ELF-1 (cell line): ENCODE data around the gene MS4A15.

ENCODE experiments used
- DNase-seq: peaks from one replicate; pipeline ENCODE4 v3.0.0-alpha.2; 2016; ENCODE audit warnings: low read depth, low spot score

The MS4A15 gene

DNA sequence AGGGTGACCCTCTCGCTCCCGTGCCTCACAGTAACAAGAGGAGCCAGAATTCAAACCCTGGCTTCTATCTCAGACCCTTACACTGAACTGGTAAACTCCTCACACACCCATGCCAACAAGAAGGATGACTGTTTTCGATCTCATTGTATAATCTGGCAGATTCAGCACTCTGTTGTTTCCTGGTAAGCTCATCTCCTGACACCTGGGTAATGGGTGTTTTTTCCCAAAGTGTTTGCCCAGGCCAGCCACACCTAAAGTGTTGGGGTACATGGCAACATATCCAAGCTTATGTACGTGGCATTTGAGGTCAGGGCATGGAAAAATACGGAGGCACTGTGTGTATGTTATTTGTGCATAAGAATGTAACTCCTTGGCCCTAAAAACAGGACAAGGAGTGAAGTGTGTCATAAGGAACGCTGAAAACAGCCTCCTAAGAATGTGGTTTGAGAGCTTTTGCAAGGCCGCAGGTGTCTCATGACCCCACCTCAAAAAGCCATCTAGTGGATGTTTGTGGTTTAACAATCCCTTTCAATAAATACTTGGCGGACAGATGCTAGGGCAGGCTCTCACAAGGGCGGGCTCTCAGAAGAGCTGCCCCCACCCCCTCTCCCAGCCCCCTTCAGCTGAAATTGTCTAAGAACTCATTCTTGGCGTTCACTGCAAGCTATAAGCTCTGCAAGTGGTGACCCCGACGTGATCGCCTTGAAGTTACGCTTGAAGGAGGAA, at the start of gene MS4A15:
TSS of gene MS4A15 (plus strand) at position 561 of the 726 bp plus-strand sequence. CDS start 6,867 bp downstream, outside the sequence.
- DNase-seq, result peak; percentile 77

DNA sequence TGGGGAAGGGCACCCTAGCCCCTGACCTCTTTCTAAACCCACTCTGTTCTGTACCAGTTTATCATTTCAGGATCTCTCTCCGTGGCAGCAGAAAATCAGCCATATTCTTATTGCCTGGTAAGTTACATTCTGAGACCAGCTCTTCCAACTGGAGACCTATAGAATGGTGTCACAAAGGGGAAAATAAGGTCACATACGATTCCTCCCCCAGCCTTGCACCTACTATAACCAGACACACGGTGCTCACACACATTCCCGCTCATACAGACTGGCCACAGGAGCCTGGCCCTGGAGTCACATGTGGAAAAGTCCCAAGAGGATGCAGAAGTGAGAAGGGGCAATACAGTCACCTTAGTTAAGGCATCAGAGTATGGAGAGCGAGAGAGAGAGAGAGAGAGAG, 49.7 kb upstream of the MS4A15 start:
- DNase-seq, result no peak

DNA sequence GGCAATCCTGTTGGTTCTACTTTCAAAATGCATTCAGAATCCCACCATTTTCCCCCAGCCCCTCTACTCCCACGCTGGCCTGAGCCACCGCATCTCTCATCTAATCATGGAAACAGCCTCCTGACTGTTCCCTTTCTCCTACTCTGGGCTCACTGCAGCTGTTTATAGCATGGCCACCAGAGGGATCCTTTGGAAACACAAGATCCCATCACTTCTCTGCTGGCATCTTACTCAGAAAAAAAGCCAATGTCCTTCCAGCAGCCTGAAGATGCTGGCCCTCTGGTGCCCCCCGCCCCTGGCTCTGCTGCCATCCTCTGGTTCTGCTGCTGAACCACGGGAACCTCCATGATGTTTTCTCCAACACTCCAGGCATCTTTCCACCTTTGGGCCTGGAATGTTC, 46.2 kb upstream of the MS4A15 start:
- peak; percentile 56 for DNase-seq

DNA sequence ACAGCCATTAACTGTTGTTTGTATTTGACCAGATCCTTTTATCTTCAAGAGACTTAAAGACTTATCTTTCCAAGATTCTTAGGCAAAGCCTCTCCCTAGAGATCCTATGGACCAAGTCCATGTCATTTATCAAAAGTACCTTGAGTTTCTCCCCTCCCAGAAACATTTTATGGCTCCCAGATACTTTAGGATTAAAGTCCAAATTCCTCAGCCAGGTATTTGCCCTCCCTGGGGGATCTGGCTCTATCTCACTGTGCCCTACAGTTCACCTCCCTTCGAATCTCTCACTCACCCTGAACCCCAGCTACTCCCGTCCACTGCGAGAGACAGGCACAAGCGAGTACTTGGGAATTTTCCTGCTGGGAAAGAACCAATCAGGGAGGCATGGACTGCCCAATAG, 45.4 kb upstream of the MS4A15 start:
- peak; percentile 15 for DNase-seq

DNA sequence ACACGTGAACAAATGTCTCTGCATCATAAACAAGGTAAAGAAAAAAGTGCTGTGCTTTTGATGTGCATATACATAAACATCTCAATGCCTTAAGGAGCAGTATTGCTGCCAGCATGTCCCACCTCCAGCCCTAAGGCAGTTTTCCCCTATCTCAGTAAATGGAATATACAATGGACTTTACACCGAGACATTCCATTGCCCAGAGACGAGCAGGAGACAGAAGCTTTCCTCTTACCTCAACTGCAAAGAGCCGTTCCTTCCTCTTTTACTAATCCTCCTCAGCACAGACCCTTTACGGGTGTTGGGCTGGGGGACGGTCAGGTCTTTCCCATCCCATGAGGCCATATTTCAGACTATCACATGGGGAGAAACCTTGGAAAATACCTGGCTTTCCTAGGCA, 43.2 kb upstream of the MS4A15 start:
- DNase-seq, result peak; percentile 32

GRCh38 chr11:60717956-60718355, 38.7 kb upstream of the MS4A15 start:
- no peak for DNase-seq

DNA sequence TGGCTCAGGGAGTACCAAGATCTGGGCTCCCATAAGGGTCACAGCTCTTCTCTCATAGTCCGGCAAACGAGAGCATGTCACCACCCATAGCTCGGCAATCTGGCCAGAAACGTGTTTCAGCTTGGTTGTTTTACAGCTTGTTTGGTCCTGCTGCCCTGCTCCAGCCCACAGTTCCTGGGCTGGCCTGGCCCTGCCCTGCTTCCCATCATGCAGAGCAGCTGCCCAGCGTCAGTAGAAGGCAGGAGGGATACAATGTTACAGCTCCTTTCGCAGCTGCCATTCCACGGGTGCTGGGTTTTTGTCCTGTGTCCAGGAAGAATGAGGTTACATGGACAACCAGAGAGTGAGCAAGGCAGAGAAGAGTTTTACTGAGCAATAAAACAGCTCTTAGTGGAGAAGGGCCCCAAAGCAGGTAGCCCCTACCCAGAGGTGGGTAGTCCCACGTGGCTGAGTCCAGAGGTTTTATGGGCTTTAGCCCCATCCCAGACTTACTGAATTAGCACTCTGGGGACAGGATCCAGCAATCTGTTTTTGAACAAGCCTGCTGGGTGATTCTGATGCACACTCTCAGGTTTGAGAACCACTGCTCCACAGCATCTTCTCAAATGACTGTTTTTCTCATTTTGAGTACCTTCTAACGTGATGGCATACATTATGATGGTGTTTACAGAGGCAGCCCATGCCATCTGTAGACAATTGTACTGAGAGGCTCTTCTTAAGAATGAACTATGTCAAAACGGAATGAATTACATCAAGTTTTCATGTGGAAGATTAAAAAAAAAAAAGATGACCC, 37.9 kb upstream of the MS4A15 start:
- DNase-seq, result no peak

GRCh38 chr11:60719391-60719790, 37.3 kb upstream of the MS4A15 start:
- DNase-seq, result no peak

DNA sequence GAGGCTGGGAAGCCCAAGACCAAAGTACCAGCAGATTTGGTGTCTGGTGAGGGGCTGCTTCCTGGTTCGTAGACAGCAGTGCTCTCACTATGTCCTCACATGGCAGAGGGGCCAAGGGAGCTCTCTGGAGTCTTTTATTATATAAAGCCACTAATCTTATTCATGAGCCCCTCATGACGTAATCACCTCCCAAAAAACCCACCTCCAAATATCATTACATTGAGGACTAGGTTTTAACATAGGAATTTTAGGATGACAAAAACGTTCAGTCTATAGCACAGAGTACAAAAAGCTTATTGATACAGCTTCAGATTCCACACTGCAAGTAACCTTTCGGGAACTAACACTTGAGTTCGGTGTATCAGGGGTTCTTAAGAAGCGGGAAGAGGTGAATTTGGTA, 36.2 kb upstream of the MS4A15 start:
- DNase-seq, result no peak

DNA sequence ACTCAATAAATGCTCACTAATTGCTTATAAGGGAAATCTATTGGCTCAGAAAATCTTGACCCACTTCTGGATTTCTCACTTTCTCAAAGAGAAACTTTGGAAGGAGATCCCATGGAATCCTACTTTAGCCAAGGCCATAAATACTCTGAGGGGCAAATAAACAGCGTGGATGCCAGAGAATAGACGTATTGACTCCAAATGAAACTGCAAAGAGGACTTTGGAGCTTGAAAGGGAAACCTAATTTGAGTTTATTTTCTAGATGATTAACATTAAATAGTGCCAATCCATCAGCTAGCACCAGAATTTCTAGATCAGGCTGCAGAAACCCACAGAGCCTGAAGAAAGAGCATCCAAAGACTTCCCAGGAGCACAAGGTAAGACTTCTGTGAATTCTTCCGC, 32.2 kb upstream of the MS4A15 start, which contains the start of gene MS4A18:
TSS of gene MS4A18 (plus strand) at position 301 of the 400 bp plus-strand sequence.
- no peak for DNase-seq

GRCh38 chr11:60725592-60725991, 31.1 kb upstream of the MS4A15 start:
- no peak for DNase-seq

GRCh38 chr11:60731586-60731985, 25.1 kb upstream of the MS4A15 start:
- DNase-seq, result no peak

DNA sequence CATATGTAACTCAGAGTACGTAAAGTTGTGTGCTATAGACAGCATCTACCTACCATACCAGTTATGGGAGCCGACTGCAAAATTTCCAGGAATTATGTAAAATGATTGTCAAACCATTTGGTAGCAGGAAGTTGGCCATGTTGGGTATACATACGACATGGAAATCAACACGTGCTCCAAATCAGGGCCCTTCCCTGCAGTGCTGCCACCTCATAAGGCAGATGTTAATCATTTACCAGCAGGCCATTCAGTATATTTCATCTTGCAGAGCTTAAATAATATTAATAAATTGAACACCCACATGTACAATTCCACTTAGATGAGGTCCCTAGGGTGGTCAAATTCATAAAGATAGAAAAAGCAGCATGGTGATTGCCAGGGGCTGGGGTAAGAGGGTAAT, 22.4 kb upstream of the MS4A15 start:
- DNase-seq, result no peak

GRCh38 chr11:60739114-60739513, 17.6 kb upstream of the MS4A15 start:
- DNase-seq, result no peak

DNA sequence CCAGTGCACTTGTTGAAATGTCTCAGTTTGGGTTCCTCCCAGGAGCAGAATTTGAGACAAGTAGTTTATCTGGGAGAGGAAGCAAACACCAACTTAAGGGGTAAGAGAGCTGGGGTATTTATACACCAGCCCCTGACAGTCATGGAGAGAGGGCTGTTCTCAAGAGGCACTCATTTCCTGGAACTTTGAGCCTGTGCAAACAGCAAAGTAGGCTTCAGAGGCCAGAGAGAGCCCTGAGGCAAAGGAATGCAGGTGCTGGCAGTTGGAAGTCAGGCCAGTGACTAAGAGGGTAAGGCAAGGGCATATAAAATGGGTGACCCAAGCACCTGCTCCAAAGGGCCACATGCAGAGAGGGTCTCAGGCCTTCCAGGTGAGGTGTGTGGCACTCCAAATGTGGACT, 16.1 kb upstream of the MS4A15 start:
- DNase-seq, result no peak

DNA sequence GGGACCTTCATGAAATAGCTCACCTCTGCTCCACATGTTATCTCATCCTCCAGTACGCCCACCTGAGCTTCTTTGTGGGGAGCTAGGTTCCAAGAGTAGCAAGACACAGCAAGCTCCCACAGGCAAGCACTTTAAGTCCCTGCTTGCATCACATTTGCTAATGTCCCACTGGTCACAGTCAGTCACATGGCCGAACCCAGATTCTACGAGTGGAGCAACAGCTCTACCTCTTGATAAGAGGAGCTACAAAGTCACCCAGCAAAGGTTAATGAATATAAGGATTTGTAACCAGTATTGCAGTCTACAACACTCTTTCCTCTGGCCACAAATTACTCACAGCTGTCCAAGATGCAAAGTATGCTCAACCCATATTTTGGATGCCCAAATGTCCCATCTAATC, 15.2 kb upstream of the MS4A15 start:
- DNase-seq, result no peak

- DNase-seq, result no peak
Measured at GRCh38 chr11:60743058-60743457, 13.6 kb upstream of the MS4A15 start.

DNA sequence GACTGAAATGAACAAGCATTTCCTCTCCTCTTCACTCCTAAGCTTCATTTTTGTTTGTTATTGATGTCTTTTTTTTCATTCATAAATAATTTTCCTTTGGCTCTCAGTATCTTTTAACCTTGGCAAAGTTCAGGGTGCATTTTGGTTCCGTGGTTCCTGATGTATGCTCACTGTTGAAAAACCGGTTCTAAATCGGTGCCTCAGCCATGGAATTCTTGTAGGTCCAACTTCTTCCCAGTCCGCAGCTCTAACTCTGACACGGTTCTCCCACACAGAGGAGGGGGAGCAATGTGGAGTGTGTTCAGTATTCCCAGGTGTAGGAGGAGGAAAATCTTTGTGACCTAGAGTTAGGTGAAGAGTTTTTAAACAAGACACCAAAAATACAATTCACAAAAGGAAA, 12.6 kb upstream of the MS4A15 start:
- no peak for DNase-seq

DNA sequence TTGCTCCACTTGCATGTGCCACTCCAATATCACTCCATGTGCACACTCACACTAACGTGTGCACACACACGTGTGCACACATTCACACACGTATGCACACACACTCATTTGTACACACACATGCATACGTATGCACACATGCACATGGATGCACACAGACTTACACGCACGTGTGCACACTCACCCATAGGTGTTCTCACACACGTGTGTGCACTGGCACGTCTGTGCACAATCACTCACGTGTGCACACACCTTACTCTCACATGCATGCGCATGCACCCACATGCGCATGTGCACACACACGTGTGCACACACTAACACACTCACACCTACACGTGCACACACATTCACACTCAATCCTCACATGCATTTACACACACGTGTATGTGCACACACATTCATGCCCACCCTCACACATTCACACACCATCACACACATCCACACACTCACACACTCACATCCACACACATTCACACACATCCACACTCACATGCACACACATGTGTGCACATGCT, 9.3 kb upstream of the MS4A15 start:
- no peak for DNase-seq

GRCh38 chr11:60748225-60748624, 8.4 kb upstream of the MS4A15 start:
- DNase-seq, result no peak

DNA sequence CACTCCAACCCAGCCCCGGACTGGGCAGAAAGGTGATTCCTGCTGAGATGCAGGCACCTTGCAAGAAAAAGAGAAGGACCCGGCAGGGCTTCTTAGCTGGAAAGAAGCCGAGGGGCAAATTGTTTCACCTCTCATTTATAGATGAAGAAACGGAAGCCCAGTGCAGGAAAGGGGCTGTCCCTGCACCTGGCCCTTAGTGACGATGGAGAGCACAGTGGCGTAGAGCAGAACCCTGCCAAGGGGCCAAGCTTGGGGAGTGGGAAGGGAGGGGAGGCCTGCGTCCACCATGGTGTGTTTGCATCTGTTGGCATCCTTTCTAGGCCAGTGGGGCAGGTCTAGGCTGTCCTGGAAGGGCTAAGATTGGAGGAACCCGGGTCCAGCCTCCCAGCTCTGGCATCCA, 7.8 kb upstream of the MS4A15 start:
- no peak for DNase-seq

DNA sequence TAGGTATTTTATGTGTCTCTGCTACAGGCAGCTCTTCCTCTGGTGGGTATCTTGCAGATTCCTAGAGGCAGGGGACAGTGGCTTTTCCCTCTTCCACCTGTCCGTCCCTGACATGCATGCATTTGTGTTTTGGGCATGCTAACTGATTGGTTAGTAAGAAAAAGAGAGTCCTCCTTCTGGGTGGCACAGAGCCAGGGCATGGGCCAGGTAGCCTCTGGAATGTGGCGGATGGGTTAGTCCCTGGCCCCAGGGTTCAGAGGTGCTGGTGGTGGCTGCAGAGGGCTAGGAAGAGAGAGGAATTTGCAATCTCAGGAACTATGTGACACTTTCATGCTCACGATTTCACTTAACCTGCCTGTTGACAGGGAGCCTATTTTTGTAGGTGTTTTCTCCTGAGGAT, 5.8 kb upstream of the MS4A15 start:
- peak; percentile 27 for DNase-seq

- no peak for DNase-seq
Measured at GRCh38 chr11:60753309-60753708, 3.4 kb upstream of the MS4A15 start.
